ENCODE measurements around the gene KIF9.
"Not testable (repeated sequence)": the region's sequence is repeated elsewhere in the genome, so short reads cannot be mapped to it uniquely, and the experiment has no call there.

Gene KIF9

DNA sequence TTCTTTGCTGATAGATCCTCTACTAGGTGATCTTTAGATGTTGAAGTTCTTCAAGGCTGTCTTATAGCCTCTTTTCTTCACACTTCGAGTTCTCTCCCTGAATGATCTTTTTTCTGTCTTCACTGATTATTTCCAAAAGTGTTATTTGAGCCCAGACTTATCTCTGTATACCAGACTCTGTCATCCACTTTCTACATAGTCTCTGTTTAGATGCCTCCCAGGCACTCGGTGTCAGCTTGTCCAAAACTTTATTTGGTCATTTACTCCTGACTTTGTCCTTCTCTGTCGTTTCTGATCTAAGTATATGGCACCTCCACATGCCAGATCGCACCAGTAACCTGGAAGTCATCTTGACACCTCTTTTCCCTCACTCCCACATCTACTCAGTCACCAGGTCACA lies 27.8 kb upstream of the KIF9 start:
- H3K4me1 ChIP-seq (ENCODE audit: control insufficient read depth in 1 of 2, insufficient read depth in 2 of 2, low read length in 2 of 2): peaks cover 0 to 11% of the 10 kb centered on the region in 2 donors
- peaks cover 0 to 3% of the 10 kb centered on the region in 2 donors for H3K36me3 ChIP-seq (ENCODE audit: control insufficient read depth in 1 of 2, insufficient read depth in 2 of 2, low read length in 2 of 2)

DNA sequence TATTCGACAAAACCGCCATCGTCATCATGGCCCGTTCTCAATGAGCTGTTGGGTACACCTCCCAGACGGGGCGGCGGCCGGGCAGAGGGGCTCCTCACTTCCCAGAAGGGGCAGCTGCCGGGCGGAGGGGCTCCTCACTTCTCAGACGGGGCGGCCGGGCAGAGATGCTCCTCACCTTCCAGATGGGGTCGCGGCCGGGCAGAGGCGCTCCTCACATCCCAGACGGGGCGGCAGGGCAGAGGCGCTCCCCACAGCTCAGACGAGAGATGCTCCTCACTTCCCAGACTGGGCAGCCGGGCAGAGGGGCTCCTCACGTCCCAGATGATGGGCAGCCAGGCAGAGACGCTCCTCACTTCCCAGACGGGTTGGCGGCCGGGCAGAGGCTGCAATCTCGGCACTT lies 26.6 kb upstream of the KIF9 start:
- H3K4me1 ChIP-seq (ENCODE audit: control insufficient read depth in 1 of 2, insufficient read depth in 2 of 2, low read length in 2 of 2); H3K27ac ChIP-seq (ENCODE audit: low read length); H3K27me3 ChIP-seq (ENCODE audit: low read depth, low read length); H3K9me3 ChIP-seq (ENCODE audit: control insufficient read depth in 1 of 2, low read length in 2 of 2); H3K4me3 ChIP-seq (ENCODE audit: low read depth in 1 of 2, low read length in 2 of 2); H3K36me3 ChIP-seq (ENCODE audit: control insufficient read depth in 1 of 2, insufficient read depth in 2 of 2, low read length in 2 of 2): not testable (repeated sequence)

More for the DNA sequence above, 27.8 kb upstream of the KIF9 start:
- Histone ChIP-seq H3K27me3 (ENCODE audit: low read depth, low read length) (no peaks in the 10 kb centered on the region), H3K4me3 (ENCODE audit: low read depth in 1 of 2, low read length in 2 of 2) (no peak overlapping the region), H3K27ac (ENCODE audit: low read length) (no peak overlapping the region), H3K9me3 (ENCODE audit: control insufficient read depth in 1 of 2, low read length in 2 of 2) (no peaks in the 10 kb centered on the region)

DNA sequence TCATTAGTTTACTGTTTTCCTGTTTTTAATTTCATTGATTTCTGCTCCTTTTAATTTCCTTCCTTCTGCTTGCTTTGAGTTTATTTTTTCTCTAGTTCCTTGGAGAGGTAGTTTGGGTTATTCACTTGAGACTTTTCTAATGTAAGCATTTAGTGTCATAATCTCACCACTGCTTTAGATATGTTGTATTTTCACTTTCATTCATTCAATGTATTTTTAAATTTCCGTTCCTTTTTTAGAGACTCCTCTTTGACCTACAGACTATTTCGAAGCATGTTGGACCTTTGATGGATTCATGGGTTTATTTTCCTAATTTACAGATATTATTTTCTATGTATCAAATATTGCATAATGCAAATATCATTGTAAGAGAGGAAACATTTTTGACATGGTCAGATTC lies 23.4 kb upstream of the KIF9 start:
- H3K36me3 ChIP-seq (ENCODE audit: control insufficient read depth in 1 of 2, insufficient read depth in 2 of 2, low read length in 2 of 2): peaks cover 3 to 13% of the 10 kb centered on the region in 2 donors
- no peak overlapping the region for H3K4me3 ChIP-seq (ENCODE audit: low read depth in 1 of 2, low read length in 2 of 2)
- no peaks in the 10 kb centered on the region for H3K9me3 ChIP-seq (ENCODE audit: control insufficient read depth in 1 of 2, low read length in 2 of 2)
- no peaks in the 10 kb centered on the region for H3K4me1 ChIP-seq (ENCODE audit: control insufficient read depth in 1 of 2, insufficient read depth in 2 of 2, low read length in 2 of 2)
- no peaks in the 10 kb centered on the region for H3K27me3 ChIP-seq (ENCODE audit: low read depth, low read length)
- H3K27ac ChIP-seq (ENCODE audit: low read length): no peak overlapping the region

DNA sequence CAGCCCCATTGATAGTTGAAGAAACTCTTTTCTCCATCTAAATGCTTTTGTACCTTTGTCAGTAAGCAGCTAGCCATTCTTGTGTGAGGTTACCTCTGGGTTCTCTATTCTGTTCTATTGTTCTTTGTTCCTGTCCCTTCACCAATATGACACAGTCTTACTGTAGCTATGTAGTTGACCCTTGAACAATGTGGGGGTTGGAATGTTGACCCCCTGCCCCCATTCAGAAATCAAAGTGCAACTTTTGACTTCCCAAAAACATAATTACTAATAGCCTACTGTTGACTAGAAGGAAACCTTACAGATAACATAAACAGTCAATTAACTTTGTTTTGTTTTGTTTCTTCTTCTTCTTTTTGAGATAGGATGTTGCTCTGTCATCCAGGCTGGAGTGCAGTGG lies 18.9 kb upstream of the KIF9 start:
- no peaks in the 10 kb centered on the region for H3K27me3 ChIP-seq (ENCODE audit: low read depth, low read length)
- no peaks in the 10 kb centered on the region for H3K9me3 ChIP-seq (ENCODE audit: control insufficient read depth in 1 of 2, low read length in 2 of 2)
- no peak overlapping the region for H3K4me3 ChIP-seq (ENCODE audit: low read depth in 1 of 2, low read length in 2 of 2)
- peaks cover 0 to 11% of the 10 kb centered on the region in 2 donors for H3K4me1 ChIP-seq (ENCODE audit: control insufficient read depth in 1 of 2, insufficient read depth in 2 of 2, low read length in 2 of 2)
- H3K36me3 ChIP-seq (ENCODE audit: control insufficient read depth in 1 of 2, insufficient read depth in 2 of 2, low read length in 2 of 2): peaks cover 5 to 13% of the 10 kb centered on the region in 2 donors
- H3K27ac ChIP-seq (ENCODE audit: low read length): no peak overlapping the region

DNA sequence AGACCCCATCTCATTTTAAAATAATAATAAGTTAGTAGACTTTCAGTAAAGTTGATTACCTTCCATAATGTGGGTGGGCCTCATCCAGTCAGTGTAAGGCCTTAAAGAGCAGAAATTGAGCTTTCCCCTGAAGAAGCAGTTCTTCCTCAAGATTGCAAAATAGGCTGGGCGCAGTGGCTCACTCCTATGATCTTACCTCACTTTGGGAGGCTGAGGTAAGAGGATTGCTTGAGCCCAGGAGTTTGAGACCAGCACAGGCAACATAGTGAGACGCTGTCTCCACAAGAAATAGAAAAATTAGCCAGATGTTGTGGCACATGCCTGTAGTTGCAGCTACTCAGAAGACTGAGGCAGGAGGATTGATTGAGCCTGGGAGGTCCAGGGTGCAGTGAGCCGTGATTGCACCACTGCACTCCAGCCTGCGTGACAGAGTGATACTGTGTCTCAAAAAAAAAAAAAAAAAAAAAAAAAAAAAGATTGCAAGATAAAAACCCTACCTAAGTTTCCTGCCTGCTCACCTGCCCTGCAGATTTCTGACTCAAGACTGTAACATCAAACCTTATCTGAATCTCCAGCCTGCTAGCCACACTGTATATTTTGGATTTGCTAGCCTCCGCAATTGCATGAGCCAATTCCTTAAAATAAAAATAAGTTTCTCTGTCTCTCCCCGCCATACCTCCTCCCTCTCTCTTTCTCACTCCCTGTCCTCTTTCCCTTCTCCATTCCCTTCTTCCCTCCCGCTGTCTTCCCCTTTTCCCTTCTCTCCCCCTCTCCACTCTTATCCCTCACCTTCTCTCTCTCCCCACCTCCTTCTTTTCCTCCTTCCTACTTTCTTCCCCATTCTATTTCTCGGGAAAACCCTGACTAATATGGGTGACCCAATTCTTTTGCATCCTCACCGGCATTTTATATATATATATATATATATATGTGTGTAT lies 17.1 kb upstream of the KIF9 start:
- Histone ChIP-seq H3K27me3 (ENCODE audit: low read depth, low read length) (no peaks in the 10 kb centered on the region), H3K9me3 (ENCODE audit: control insufficient read depth in 1 of 2, low read length in 2 of 2) (no peaks in the 10 kb centered on the region), H3K4me3 (ENCODE audit: low read depth in 1 of 2, low read length in 2 of 2) (no peak overlapping the region), H3K4me1 (ENCODE audit: control insufficient read depth in 1 of 2, insufficient read depth in 2 of 2, low read length in 2 of 2) (peaks cover 0 to 14% of the 10 kb centered on the region in 2 donors), H3K27ac (ENCODE audit: low read length) (no peak overlapping the region), H3K36me3 (ENCODE audit: control insufficient read depth in 1 of 2, insufficient read depth in 2 of 2, low read length in 2 of 2) (peaks cover 10 to 13% of the 10 kb centered on the region in 2 donors)

DNA sequence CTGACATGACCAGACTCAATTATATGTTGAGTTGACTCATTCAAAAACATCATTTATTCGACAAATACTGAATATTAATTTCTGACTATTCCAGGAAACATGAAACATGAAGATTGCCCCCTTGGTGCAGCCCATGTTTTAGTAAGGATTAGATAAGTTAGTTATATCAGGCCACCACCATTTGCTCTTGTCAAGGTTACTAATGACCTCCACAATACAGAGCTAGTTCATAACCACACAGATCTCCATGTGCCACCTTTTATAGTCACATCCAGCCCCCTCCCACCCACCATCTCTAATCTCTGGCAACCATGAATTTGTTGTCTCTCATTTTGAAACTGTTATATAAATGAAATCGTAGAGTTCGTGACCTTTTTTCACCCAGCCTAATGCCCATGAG lies 15.8 kb upstream of the KIF9 start:
- peaks cover 10 to 12% of the 10 kb centered on the region in 2 donors for H3K36me3 ChIP-seq (ENCODE audit: control insufficient read depth in 1 of 2, insufficient read depth in 2 of 2, low read length in 2 of 2)
- H3K27ac ChIP-seq (ENCODE audit: low read length): no peak overlapping the region
- H3K27me3 ChIP-seq (ENCODE audit: low read depth, low read length): no peaks in the 10 kb centered on the region
- no peaks in the 10 kb centered on the region for H3K9me3 ChIP-seq (ENCODE audit: control insufficient read depth in 1 of 2, low read length in 2 of 2)
- H3K4me3 ChIP-seq (ENCODE audit: low read depth in 1 of 2, low read length in 2 of 2): no peak overlapping the region
- peaks cover 0 to 14% of the 10 kb centered on the region in 2 donors for H3K4me1 ChIP-seq (ENCODE audit: control insufficient read depth in 1 of 2, insufficient read depth in 2 of 2, low read length in 2 of 2)

DNA sequence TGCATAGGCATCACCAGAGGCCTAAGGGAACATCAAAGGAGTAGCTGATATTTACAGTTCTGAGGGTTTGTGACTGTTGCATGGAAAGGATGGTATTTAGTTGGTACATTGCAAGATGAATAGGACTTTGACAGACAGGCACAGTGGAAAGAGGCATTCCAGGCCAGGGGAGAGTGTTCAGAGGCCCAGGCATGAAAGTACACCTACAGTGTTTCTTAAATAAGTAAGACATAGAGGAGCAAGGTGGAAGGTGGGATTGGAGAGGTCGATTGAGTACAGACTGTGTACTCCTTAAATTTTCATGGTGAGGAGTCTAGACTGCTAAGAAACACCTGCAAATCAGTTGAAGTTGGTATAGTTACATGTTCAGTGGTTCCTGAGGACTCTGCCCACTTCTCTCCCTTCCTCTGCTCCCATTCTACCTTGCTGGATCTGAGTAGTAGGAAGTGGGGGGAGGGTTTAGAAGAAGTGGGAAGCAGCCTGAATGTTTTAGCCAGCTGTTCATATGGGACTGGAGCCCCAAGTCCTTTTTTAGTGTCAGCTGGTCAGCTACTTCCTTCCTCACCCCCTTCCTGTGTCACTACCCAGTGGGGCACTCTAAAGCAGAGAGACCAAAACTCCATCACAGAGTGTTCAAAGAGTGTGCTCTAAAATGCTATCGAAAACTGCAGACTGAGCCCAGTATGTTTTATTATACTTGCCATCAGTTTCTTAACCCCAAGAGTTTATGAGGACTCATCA lies 14.1 kb upstream of the KIF9 start:
- peaks cover 0 to 10% of the 10 kb centered on the region in 2 donors for H3K36me3 ChIP-seq (ENCODE audit: control insufficient read depth in 1 of 2, insufficient read depth in 2 of 2, low read length in 2 of 2)
- no peak overlapping the region for H3K4me3 ChIP-seq (ENCODE audit: low read depth in 1 of 2, low read length in 2 of 2)
- H3K27me3 ChIP-seq (ENCODE audit: low read depth, low read length): no peaks in the 10 kb centered on the region
- no peaks in the 10 kb centered on the region for H3K9me3 ChIP-seq (ENCODE audit: control insufficient read depth in 1 of 2, low read length in 2 of 2)
- H3K4me1 ChIP-seq (ENCODE audit: control insufficient read depth in 1 of 2, insufficient read depth in 2 of 2, low read length in 2 of 2): peaks cover 0 to 14% of the 10 kb centered on the region in 2 donors
- no peak overlapping the region for H3K27ac ChIP-seq (ENCODE audit: low read length)

DNA sequence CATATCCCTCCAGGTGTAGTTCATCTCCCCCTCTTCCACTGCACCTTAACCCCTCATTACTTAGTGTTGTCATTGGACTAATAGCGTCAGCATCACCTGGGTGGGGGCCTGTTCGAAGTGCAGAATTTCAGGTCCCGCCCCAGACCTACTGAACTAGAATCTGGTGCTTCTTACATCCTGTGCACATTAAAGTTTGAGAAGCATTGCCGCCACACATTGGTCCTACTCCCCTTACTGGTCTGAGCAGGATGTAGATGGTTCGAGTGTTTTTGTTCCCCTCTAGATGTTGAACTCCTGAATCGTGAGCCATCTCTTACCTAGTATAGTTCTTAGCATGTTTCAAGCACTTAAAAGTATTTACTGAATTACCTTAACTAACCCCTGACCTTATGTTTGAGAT lies 13.4 kb upstream of the KIF9 start:
- H3K9me3 ChIP-seq (ENCODE audit: control insufficient read depth in 1 of 2, low read length in 2 of 2): no peaks in the 10 kb centered on the region
- H3K4me3 ChIP-seq (ENCODE audit: low read depth in 1 of 2, low read length in 2 of 2): no peak overlapping the region
- H3K27me3 ChIP-seq (ENCODE audit: low read depth, low read length): no peaks in the 10 kb centered on the region
- peaks cover 2 to 10% of the 10 kb centered on the region in 2 donors for H3K36me3 ChIP-seq (ENCODE audit: control insufficient read depth in 1 of 2, insufficient read depth in 2 of 2, low read length in 2 of 2)
- H3K4me1 ChIP-seq (ENCODE audit: control insufficient read depth in 1 of 2, insufficient read depth in 2 of 2, low read length in 2 of 2): peaks cover 0 to 14% of the 10 kb centered on the region in 2 donors
- H3K27ac ChIP-seq (ENCODE audit: low read length): no peak overlapping the region

DNA sequence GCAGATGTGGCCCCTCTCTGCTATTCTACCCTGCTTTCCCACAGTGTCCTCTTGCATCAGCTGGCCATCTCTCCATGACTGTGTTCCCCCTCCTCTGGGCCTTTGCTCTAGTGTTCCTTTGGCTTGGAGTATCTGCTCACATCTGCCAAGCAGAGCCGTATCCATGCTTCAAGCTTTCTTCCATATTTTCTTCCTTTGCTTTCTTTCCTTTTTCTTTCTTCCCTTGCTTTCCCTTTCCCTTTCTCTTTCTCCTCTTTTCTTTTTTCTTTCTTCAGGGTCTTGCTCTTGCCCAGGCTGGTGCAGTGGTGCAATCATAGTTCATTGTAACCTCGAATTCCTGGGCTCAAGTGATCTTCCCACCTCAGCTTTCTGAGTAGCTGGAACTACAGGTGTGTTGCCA lies 12.7 kb upstream of the KIF9 start:
- H3K27me3 ChIP-seq (ENCODE audit: low read depth, low read length): no peaks in the 10 kb centered on the region
- no peaks in the 10 kb centered on the region for H3K9me3 ChIP-seq (ENCODE audit: control insufficient read depth in 1 of 2, low read length in 2 of 2)
- no peak overlapping the region for H3K4me3 ChIP-seq (ENCODE audit: low read depth in 1 of 2, low read length in 2 of 2)
- H3K36me3 ChIP-seq (ENCODE audit: control insufficient read depth in 1 of 2, insufficient read depth in 2 of 2, low read length in 2 of 2): peaks cover 8 to 10% of the 10 kb centered on the region in 2 donors
- no peak overlapping the region for H3K27ac ChIP-seq (ENCODE audit: low read length)
- H3K4me1 ChIP-seq (ENCODE audit: control insufficient read depth in 1 of 2, insufficient read depth in 2 of 2, low read length in 2 of 2): peaks cover 0 to 14% of the 10 kb centered on the region in 2 donors

DNA sequence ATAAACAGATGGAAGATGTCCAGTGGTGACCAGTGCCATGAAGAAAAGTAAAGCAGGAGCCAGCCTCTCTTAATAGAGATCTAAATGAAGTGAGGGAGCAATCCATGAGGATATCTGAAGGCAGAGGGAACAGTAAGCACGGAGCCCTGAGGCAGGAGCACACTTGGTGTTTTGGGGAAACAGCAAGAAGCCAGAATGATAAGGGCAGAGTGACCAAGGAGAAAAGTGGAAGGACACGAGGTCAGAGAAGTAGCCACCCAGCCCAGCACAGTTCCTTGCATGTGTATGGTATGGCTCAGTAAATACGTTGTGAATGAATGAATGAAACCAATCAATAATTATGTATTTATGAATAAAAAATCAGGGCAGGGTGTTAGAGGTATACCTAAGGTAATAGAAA lies 11.8 kb upstream of the KIF9 start:
- Histone ChIP-seq H3K4me3 (ENCODE audit: low read depth in 1 of 2, low read length in 2 of 2) (no peak overlapping the region), H3K4me1 (ENCODE audit: control insufficient read depth in 1 of 2, insufficient read depth in 2 of 2, low read length in 2 of 2) (peaks cover 0 to 14% of the 10 kb centered on the region in 2 donors), H3K27ac (ENCODE audit: low read length) (no peak overlapping the region), H3K36me3 (ENCODE audit: control insufficient read depth in 1 of 2, insufficient read depth in 2 of 2, low read length in 2 of 2) (peaks cover 9 to 13% of the 10 kb centered on the region in 2 donors), H3K27me3 (ENCODE audit: low read depth, low read length) (no peaks in the 10 kb centered on the region), H3K9me3 (ENCODE audit: control insufficient read depth in 1 of 2, low read length in 2 of 2) (no peaks in the 10 kb centered on the region)

DNA sequence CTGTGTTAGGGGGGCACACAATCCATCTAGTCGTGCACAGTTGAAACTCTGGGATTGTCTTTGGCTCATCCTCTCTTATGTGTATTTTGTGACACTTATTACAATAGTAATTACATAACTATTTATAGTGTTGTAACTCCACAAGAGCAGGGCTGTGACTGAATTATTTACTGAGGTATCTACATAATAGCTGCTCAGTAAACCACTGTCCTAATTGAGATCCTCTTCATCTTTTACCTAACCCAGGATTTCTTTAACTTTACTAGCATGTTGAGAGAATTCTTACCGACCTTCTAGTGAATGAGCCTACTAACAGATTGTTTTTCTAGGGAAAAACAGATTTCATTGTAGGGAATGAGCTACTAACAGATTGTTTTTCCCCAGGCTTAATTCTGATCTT lies 11.2 kb upstream of the KIF9 start:
- Histone ChIP-seq H3K27me3 (ENCODE audit: low read depth, low read length) (no peaks in the 10 kb centered on the region), H3K9me3 (ENCODE audit: control insufficient read depth in 1 of 2, low read length in 2 of 2) (no peaks in the 10 kb centered on the region), H3K4me3 (ENCODE audit: low read depth in 1 of 2, low read length in 2 of 2) (no peak overlapping the region), H3K27ac (ENCODE audit: low read length) (no peak overlapping the region), H3K36me3 (ENCODE audit: control insufficient read depth in 1 of 2, insufficient read depth in 2 of 2, low read length in 2 of 2) (peaks cover 14 to 15% of the 10 kb centered on the region in 2 donors), H3K4me1 (ENCODE audit: control insufficient read depth in 1 of 2, insufficient read depth in 2 of 2, low read length in 2 of 2) (peaks cover 0 to 18% of the 10 kb centered on the region in 2 donors)
